OCI-LY7 (cell line): ENCODE results near the gene MACF1. TPM values are rescaled to one million over a fixed set of nuclear protein-coding genes. Genes with fewer than 3 reads are reported as not detected.

Source experiments
- BruUV-seq: library from RNA; stranded (reverse); fragments of 400-500 nt; replicated peaks from 2 replicates; lab custom pipeline; 2021; lab: Mats Ljungman, UMichigan
- CTCF ChIA-PET: fragments of 300-600 bp; sonication (Branson Sonifier 250); formaldehyde crosslinking; loops from one replicate; lab custom pipeline; 2022; ENCODE audit warnings: antibody characterized with exemption; ENCODE audit not compliant: unreplicated experiment; lab: Charles Lee
- POLR2A ChIA-PET: fragments of 300-600 bp; sonication (Branson Sonifier 250); formaldehyde crosslinking; loops from one replicate; lab custom pipeline; 2022; ENCODE audit warnings: antibody characterized with exemption; lab: Charles Lee
- DNase-seq: peaks from one replicate; pipeline ENCODE4 v3.0.0-alpha.2; 2015; ENCODE audit warnings: low spot score
- H2AFZ ChIP-seq: fragments of 200-600 bp; sonication (generic), shearing (Covaris generic); 2 replicates; pipeline ENCODE4 v1.6.1; 2014; ENCODE audit warnings: mild to moderate bottlenecking, antibody characterized with exemption, low read length, moderate library complexity
- H3K27ac ChIP-seq: fragments of 200-600 bp; sonication (generic); 2 replicates; pipeline ENCODE4 v1.5.1; 2014; ENCODE audit warnings: mixed run types, low read depth, mild to moderate bottlenecking, moderate library complexity, low read length, inconsistent platforms; ENCODE audit not compliant: poor library complexity, severe bottlenecking
- H3K36me3 ChIP-seq: fragments of 200-600 bp; sonication (generic); 2 replicates; pipeline ENCODE4 v1.6.1; 2014; ENCODE audit warnings: mild to moderate bottlenecking, antibody characterized with exemption, low read length, moderate library complexity, mixed read lengths; ENCODE audit not compliant: insufficient read depth
- H3K4me1 ChIP-seq: fragments of 200-600 bp; sonication (generic); 2 replicates; pipeline ENCODE4 v1.5.1; 2014; ENCODE audit warnings: mild to moderate bottlenecking, low read length; ENCODE audit not compliant: insufficient read depth, poor library complexity, severe bottlenecking
- H3K4me2 ChIP-seq: fragments of 200-600 bp; sonication (generic); 2 replicates; pipeline ENCODE4 v1.6.1; 2014; ENCODE audit warnings: mild to moderate bottlenecking, low read length
- H3K4me3 ChIP-seq: fragments of 200-600 bp; sonication (generic); 2 replicates; pipeline ENCODE4 v1.5.1; 2014; ENCODE audit warnings: mild to moderate bottlenecking, low read depth, low read length; ENCODE audit not compliant: poor library complexity, severe bottlenecking
- H3K79me2 ChIP-seq: fragments of 200-600 bp; sonication (generic); 2 replicates; pipeline ENCODE4 v1.6.1; 2016; ENCODE audit warnings: low read depth, mild to moderate bottlenecking, low read length, moderate library complexity, mixed read lengths; ENCODE audit not compliant: insufficient read depth
- H3K9me2 ChIP-seq: fragments of 200-600 bp; sonication (generic); 2 replicates; pipeline ENCODE4 v1.6.1; 2016; ENCODE audit warnings: mild to moderate bottlenecking, low read length, mixed read lengths; ENCODE audit not compliant: insufficient read depth
- H3K9me3 ChIP-seq: fragments of 200-600 bp; sonication (generic); 2 replicates; pipeline ENCODE4 v1.6.1; 2014; ENCODE audit warnings: mild to moderate bottlenecking, mixed run types, low read length, mixed read lengths
- H4K20me1 ChIP-seq: fragments of 200-600 bp; sonication (generic); 2 replicates; pipeline ENCODE4 v1.6.1; 2014; ENCODE audit warnings: mild to moderate bottlenecking, antibody characterized with exemption, low read length, moderate library complexity, mixed read lengths; ENCODE audit not compliant: insufficient read depth
- EZH2phosphoT487 ChIP-seq: fragments of 200-600 bp; sonication (generic); IDR thresholded peaks from 2 replicates; pipeline ENCODE4 v1.6.1; 2018; ENCODE audit warnings: low read depth, borderline replicate concordance, mild to moderate bottlenecking, mixed run types, antibody characterized with exemption, low read length, moderate library complexity, mixed read lengths
- intact Hi-C: fragments of 100-400 bp; cut with micrococcal nuclease; formaldehyde crosslinking; loops from one replicate; pipeline ENCODE4 v1.10.0; 2022; ENCODE audit not compliant: unreplicated experiment
- total RNA-seq, 2 experiments: library from RNA; depleted of rRNA in 1 of 2; stranded (reverse); fragments of >200 nt in 1 of 2; shearing (Covaris generic) in 1 of 2; gene quantifications; 2 replicates each; pipeline ENCODE4 v1.2.3, GENCODE V29; 2014 to 2022
- TF ChIP-seq, protein P1 (sequence below): fragments of 200-600 bp; sonication (generic); conservative IDR thresholded peaks from 2 replicates; pipeline ENCODE4 v1.5.1; 2014; ENCODE audit warnings: mild to moderate bottlenecking, antibody characterized with exemption, low read length, moderate library complexity, mixed read lengths

MACF1 gene
- total RNA-seq, 2 experiments from 2014 or later, result 211 to 220 TPM

DNA sequence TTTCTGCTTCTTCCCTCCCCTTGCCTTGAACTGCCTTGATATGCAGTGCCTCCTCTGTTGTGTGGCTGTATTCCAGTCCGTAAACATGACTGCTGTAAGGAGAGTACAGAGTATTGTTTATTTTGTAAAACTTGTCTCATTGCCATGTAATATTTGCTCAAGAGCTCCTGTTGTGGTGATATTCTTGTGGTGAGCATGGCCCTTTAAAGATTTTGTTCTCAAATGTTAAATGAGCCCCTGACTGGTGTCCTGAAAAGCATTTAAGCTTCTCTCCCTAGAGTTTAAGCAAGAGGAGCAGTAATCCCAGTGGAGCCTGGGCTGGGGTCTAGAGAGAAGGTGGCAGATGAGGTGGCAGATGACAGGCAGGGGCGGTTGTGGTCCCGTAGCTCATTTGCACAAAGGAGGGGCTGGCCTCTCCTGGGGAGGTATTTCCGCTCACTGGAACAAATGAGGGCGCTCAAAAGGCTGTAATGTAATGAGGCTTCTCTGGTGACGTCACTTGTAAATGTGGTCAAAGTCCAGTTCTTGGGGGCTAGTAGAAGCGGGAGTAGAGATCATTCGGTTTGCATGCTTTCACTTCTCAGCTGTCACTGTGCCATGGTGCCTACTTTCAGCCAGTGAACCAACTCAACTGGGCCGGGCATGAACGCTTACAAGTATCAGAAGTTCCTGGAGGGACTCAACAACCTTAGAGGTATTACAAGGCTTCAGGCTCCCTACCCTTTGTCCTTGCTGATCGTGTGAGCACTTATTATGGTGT, 46.0 kb upstream of the MACF1 start:
- no peak overlapping the region for H2AFZ ChIP-seq
- no peak for TF ChIP-seq EZH2phosphoT487
- TF ChIP-seq, protein P1, sequence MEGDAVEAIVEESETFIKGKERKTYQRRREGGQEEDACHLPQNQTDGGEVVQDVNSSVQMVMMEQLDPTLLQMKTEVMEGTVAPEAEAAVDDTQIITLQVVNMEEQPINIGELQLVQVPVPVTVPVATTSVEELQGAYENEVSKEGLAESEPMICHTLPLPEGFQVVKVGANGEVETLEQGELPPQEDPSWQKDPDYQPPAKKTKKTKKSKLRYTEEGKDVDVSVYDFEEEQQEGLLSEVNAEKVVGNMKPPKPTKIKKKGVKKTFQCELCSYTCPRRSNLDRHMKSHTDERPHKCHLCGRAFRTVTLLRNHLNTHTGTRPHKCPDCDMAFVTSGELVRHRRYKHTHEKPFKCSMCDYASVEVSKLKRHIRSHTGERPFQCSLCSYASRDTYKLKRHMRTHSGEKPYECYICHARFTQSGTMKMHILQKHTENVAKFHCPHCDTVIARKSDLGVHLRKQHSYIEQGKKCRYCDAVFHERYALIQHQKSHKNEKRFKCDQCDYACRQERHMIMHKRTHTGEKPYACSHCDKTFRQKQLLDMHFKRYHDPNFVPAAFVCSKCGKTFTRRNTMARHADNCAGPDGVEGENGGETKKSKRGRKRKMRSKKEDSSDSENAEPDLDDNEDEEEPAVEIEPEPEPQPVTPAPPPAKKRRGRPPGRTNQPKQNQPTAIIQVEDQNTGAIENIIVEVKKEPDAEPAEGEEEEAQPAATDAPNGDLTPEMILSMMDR, result no peak
- no peaks in the 10 kb centered on the region for H3K36me3 ChIP-seq
- no peak overlapping the region for H3K27ac ChIP-seq
- H4K20me1 ChIP-seq, result no peaks in the 10 kb centered on the region
- no peak for DNase-seq
- no TSS peak for BruUV-seq
- intact Hi-C loops, result no loop called here
- no peaks in the 10 kb centered on the region for H3K4me1 ChIP-seq
- no peak overlapping the region for H3K4me2 ChIP-seq
- no peaks in the 10 kb centered on the region for H3K9me3 ChIP-seq
- no peaks in the 10 kb centered on the region for H3K9me2 ChIP-seq
- POLR2A ChIA-PET, result interaction anchor here (0.8 kb wide), 1 partner anchor 21 kb away, joined by 3 read pairs; no protein-coding TSS in a partner anchor
- H3K79me2 ChIP-seq, result no peaks in the 10 kb centered on the region
- H3K4me3 ChIP-seq, result no peak overlapping the region
- CTCF ChIA-PET, result interaction anchor here (1.0 kb wide), 1 partner anchor 112 kb away, joined by 3 read pairs; no protein-coding TSS in a partner anchor

DNA sequence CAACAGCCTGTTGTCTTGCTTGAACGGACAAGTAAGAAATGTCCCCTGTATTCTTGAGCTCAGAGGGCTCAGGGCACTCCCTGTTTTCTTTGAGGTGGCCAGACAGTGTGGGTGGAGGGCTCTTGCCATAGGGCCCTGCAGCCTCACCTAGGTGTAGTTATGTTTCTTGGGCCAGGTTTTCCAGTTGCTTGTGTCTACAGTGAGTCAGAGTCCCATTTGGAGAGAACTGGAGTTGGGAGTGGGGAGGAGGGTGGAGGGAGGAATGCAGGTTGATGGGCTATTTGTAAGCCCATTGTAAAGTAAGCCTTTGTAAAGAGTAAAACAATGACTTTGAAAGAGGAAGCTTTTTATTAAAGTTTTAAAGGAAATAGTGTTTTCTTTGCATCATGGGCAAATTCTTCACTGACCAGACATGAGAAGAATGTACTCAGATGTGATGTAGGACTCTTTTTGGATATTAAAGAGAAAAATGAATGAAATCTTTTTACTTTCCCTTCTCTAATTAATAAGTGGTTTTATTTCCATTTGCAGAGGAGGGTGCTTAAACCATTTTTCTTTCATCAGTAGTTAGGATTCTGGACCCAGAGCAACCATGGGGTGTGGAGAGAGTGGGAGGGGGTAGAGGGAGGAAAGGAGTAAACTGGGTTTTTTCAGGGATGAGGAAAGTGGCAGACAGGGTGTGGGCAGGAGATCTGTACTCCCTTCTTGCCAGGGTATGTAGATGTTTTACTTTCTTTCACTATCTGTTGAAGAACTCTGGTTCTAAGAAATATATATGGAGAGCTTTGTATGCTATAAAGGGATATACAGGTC, 45.1 kb upstream of the MACF1 start:
- BruUV-seq, result no TSS peak
- Histone ChIP-seq H3K4me3 (no peak overlapping the region), H3K4me2 (no peak overlapping the region), H4K20me1 (no peaks in the 10 kb centered on the region), H2AFZ (no peak overlapping the region), H3K9me2 (no peaks in the 10 kb centered on the region), H3K36me3 (no peaks in the 10 kb centered on the region), H3K79me2 (no peaks in the 10 kb centered on the region), H3K4me1 (no peaks in the 10 kb centered on the region), H3K27ac (no peak overlapping the region), H3K9me3 (no peaks in the 10 kb centered on the region)
- no peak for DNase-seq
- intact Hi-C loops, result no loop called here
- TF ChIP-seq, protein P1, result no peak
- no peak for TF ChIP-seq EZH2phosphoT487
- ChIA-PET CTCF (no interaction called here), POLR2A (no interaction called here)
